Endothelial cell of umbilical vein (primary cell): ENCODE results near the gene ZNF804B.

Source experiments
- CTCF ChIP-seq, 2 donors: IDR thresholded peaks; 1 replicate in 1 of 2; 2 replicates in 1 of 2; pipeline ENCODE4 v1.5.1; 2011; ENCODE audit warnings: low read length in 2 of 2, mild to moderate bottlenecking in 2 of 2, moderate library complexity in 2 of 2, control low read depth in 1 of 2, inconsistent platforms in 1 of 2, low read depth in 1 of 2; ENCODE audit not compliant: insufficient read depth in 1 of 2; ENCODE audit errors: extremely low read depth in 1 of 2
- JUN ChIP-seq: IDR thresholded peaks from 2 replicates; pipeline ENCODE4 v1.6.1; 2011; ENCODE audit warnings: borderline replicate concordance, low read depth; ENCODE audit not compliant: insufficient read length, insufficient read depth
- MAX ChIP-seq: IDR thresholded peaks from 2 replicates; pipeline ENCODE4 v1.6.1; 2011; ENCODE audit not compliant: insufficient read depth, insufficient read length
- POLR2A ChIP-seq: IDR thresholded peaks from 2 replicates; pipeline ENCODE4 v1.6.1; 2012; ENCODE audit warnings: low read depth, mild to moderate bottlenecking, control low read depth, low read length

- no peak for TF ChIP-seq CTCF (IDR thresholded peaks at IDR 0.05; ENCODE audit: extremely low read depth in 1 of 2, insufficient read depth in 1 of 2, low read depth in 1 of 2, low read length in 2 of 2)
- TF ChIP-seq POLR2A: no peak
- TF ChIP-seq JUN: no peak
- no peak for TF ChIP-seq MAX
Observed at GRCh38 chr7:88929719-88930118, 170.2 kb downstream of the ZNF804B start.
